G401.6 (cell line): ENCODE results near the gene ZBTB18.
A peak's percentile ranks its signal among the peaks of the same experiment; 100 is the strongest.
"Not testable (repeated sequence)": the region's sequence is repeated elsewhere in the genome, so short reads cannot be mapped to it uniquely, and the experiment has no call there.

Experiments
- FAIRE-seq: peaks from 2 replicates; lab custom pipeline; 2012; peaks lifted over from hg19 to GRCh38; lab: Jason Lieb, UNC

The ZBTB18 gene

GRCh38 chr1:244050835-244051444, at the start of gene ZBTB18:
ZBTB18 (plus strand) TSS chr1:244051283; CDS start chr1:244051432, 149 bp downstream.
- FAIRE-seq, result peak; percentile 84

GRCh38 chr1:244002721-244003120, 48.4 kb upstream of the ZBTB18 start:
- FAIRE-seq, result no peak

GRCh38 chr1:244005455-244005854, 45.6 kb upstream of the ZBTB18 start:
- no peak for FAIRE-seq

GRCh38 chr1:244006381-244006901, 44.6 kb upstream of the ZBTB18 start:
- FAIRE-seq, result no peak

- FAIRE-seq, result no peak
Observed at GRCh38 chr1:244006961-244007360, 44.1 kb upstream of the ZBTB18 start.

GRCh38 chr1:244010191-244010590, 40.9 kb upstream of the ZBTB18 start:
- FAIRE-seq, result no peak

- no peak for FAIRE-seq
Observed at GRCh38 chr1:244010703-244011123, 40.4 kb upstream of the ZBTB18 start.

GRCh38 chr1:244011271-244011670, 39.8 kb upstream of the ZBTB18 start:
- no peak for FAIRE-seq

GRCh38 chr1:244011786-244012185, 39.3 kb upstream of the ZBTB18 start:
- FAIRE-seq, result no peak

- FAIRE-seq, result no peak
Observed at GRCh38 chr1:244012202-244012601, 38.9 kb upstream of the ZBTB18 start.

- FAIRE-seq, result no peak
Observed at GRCh38 chr1:244013100-244013499, 38.0 kb upstream of the ZBTB18 start.

GRCh38 chr1:244014862-244015261, 36.2 kb upstream of the ZBTB18 start:
- not testable (repeated sequence) for FAIRE-seq

GRCh38 chr1:244019982-244020485, 31.0 kb upstream of the ZBTB18 start:
- FAIRE-seq, result no peak

GRCh38 chr1:244021427-244021826, 29.7 kb upstream of the ZBTB18 start:
- no peak for FAIRE-seq

GRCh38 chr1:244022311-244022710, 28.8 kb upstream of the ZBTB18 start:
- FAIRE-seq, result no peak

GRCh38 chr1:244022864-244023440, 28.1 kb upstream of the ZBTB18 start:
- no peak for FAIRE-seq

GRCh38 chr1:244027491-244028145, 23.5 kb upstream of the ZBTB18 start:
- no peak for FAIRE-seq

- no peak for FAIRE-seq
Observed at GRCh38 chr1:244028701-244029100, 22.4 kb upstream of the ZBTB18 start.

- FAIRE-seq, result no peak
Observed at GRCh38 chr1:244029124-244029523, 22.0 kb upstream of the ZBTB18 start.

- no peak for FAIRE-seq
Observed at GRCh38 chr1:244030481-244031040, 20.5 kb upstream of the ZBTB18 start.

GRCh38 chr1:244035358-244035757, 15.7 kb upstream of the ZBTB18 start:
- no peak for FAIRE-seq

- no peak for FAIRE-seq
Observed at GRCh38 chr1:244037252-244037651, 13.8 kb upstream of the ZBTB18 start.
